Stimulated activated CD8-positive, alpha-beta memory T cell treated with anti-CD3 and anti-CD28 coated beads, Interleukin-15, amount 100 ng/mL, for 1 hour (primary cell): Measurements from ENCODE around the gene EPB41L5.
"Not testable (repeated sequence)": the region's sequence is repeated elsewhere in the genome, so short reads cannot be mapped to it uniquely, and the experiment has no call there.

Experiments
- DNase-seq: peaks from one replicate; pipeline ENCODE4 v3.0.0-alpha.2; 2020; ENCODE audit warnings: low read depth

EPB41L5 gene

DNA sequence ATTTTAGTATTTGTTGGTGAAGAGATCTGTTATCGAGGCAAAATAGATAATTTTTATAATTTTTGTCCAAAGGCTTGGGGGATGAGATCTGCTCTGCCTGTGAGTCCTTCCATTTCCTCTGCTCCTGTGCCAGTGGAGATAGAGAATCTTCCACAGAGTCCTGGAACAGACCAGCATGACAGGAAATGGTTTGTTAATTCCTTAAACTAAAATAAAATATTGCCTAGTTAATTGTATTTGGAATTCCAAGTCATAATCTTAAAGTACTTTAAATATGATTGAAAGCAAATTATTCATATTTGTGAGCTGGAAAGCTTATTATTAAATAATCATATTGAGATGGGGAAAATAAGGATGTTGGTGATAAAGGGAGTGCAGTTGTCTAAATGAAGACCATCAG, 87.8 kb downstream of the EPB41L5 start:
- no peak for DNase-seq

DNA sequence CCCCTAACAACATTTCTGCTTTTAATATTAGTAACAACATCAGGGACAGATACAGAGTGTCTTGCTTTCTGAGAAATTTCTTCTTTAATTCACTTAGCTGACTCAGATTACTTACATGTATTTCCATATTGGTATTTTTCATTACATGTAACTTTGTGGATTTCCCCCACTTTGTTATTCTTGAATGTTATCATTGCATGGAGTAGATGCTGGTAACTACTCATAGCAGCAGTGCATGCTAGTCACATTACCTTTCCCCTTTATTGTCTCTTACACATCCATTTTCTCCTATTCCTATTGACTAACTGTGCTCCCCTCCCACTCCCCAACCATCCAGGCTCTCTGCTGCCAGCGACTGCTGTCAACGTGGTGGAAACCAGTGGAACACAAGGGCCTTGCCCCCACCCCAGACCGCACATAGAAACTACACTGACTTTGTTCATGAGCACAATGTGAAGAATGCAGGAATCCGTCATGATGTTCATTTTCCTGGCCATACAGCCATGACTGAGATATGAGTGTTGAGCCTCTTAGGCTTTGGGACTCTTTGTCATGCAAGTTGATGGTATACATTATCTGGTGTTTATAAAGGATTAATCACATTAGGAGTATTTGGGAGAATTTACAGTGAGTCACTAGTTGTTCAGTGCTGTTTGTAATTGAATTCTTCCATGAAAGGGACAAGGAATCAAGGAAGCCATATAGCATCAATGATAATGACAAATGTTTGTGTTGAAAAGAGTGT, 91.0 kb downstream of the EPB41L5 start:
- DNase-seq, result no peak

DNA sequence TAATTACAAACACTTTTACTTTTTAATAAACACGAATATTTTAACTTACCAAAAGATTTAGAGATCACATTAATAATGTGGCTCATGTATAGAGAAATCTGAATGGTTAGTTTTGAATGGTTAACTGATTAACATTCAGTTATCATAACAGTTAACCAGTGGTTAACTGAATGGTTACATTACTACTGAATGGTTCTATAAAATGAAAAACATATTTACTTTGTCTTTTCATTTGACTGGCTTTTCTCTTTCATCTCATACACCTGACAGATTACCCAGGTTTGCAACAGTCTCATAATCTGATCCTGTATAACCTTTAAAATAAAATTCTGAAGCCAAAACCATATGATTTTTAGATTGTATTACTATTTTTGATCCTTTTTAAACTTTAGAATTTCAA, 91.9 kb downstream of the EPB41L5 start:
- DNase-seq, result no peak

DNA sequence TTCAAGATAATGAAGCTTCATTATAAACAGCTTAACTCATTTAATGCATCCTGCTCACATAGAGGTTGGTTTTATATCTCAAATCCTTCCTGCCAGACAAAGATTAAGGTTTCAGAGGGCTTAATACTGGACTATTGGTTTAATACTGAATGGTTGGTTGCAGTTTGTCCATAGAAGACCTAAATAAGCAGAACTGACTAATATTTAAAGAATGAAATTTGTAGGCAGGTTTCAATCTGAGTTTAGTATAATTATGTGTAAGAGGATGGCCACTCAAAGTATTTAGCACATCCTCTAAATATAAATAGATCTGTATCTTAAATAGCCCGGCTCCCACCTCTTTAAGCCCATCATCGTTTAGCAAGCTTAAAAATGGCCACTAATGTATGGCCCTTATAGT, 92.5 kb downstream of the EPB41L5 start:
- DNase-seq, result no peak

DNA sequence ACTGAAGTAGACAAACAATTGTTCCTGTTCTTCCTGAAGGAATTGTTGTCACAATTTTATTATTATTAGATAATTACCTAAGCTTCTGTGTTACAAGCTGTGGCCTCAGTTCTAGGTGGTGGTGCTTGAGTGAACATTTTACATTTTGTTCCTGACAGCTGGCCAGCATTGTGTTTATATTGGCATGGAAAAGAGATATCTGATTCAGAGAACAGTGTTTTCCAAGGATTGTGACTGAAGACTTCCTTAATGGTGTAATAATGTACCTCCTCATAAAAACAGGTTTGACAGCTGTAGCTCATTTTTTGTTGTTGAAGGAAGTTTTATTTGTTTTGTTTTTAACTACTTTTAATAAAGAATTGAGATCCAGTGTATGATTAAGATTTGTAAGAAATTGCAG, 95.2 kb downstream of the EPB41L5 start:
- DNase-seq, result no peak

DNA sequence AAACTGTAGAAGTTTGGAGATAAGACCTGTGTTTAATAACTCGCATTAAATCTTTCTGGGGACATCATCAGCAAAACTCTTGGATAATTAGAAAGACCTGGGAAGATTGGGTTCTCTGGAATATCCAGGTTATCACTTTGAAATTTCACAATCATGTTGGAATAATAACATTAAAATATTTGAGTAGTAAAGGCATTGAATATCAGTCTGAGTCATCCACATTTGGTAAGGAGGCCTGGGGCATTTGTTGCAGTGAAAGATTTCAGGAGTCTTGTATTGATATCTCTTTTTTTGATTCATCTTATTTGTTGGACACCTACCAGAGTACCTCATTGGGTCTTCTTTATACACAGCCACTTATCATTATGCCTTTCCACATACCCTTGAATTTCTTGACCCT, 95.9 kb downstream of the EPB41L5 start:
- DNase-seq, result no peak

DNA sequence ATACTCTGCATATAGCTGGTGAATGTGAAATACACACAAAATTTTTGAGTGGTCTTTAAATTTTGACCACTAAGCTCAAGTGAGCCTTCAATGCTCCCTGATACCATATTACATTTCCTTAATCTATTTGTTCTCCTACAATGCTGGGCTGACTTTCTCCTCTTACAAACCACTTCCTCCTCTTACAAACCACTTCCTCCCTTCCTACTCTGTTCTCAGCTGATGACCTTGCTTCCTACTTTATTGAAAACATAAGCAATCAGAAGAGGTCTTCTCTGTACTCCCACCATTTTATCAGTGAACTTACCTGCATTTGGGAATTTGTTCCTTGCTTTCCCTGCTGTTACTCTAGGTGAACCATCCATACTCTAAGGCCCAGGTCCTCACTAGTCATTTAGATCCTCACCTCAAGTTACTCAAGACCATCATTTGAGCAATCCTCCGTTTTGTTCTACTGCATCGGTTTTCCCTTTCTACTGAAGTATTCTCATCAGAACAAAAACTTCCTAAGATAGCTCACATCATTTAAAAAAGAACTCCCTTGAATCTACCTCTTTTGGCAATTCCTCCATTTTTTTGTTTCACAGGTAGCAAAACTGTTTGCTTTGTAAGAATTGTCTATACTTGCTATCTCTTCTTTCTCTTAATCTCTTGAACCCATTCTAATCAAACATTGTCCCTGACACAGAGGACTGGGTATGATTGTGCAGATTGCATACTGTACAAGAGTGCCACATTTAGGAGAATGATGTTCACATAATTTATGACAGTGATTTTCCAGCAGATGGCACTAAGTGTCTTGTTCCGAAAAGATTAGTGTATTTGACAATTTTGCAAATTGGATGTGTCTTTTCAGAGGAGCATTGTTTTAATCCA, 96.5 kb downstream of the EPB41L5 start:
- no peak for DNase-seq

DNA sequence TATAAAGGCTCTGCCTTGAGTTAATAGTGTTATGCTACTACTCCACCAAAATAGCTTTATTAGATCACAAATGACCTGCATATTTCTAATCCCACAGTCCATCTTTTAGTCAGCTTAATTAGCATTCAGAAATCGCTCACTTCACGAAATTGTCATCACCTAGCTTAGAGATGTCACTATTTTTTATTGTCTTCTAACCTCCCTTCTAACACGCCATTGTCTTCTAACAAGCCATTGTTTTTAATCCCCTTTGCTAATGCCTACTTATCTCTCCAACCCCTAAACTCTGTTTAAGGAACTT, 97.1 kb downstream of the EPB41L5 start:
- DNase-seq, result no peak

DNA sequence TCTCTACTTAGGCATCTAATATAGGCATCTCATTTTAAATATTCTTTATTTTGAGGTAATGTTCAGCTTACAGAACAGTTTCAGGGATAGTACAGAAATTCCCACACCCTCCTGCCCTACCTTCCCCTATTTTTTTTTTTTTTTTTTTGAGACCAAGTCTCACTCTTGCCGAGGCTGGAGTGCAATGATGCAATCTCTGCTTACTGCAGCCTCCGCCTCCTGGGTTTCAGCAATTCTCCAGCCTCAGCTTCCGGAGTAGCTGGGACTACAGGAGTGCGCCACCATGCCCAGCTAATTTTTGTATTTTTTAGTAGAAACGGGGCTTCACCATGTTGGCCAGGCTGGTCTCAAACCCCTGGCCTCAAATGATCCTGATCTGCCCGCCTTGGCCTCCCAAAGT, 97.6 kb downstream of the EPB41L5 start:
- no peak for DNase-seq

DNA sequence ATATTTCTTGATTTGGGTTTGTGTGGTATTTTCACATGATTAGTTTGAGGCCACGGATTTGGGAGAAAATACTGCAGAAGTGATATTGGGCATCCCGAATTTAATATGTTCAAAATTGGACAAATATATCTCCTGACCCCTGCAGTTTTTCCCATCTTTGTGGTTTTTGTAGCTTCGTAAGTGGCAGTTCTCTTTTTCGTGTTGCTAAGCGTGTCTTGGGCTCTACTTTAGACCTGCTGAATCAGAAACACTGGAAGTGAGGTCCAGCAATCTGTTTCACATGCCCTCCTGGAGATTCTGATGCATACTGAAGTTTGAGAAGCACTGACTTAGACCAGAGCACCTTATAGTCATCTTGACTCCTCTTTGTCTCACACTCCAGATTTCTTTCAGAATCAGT, 98.3 kb downstream of the EPB41L5 start:
- no peak for DNase-seq

DNA sequence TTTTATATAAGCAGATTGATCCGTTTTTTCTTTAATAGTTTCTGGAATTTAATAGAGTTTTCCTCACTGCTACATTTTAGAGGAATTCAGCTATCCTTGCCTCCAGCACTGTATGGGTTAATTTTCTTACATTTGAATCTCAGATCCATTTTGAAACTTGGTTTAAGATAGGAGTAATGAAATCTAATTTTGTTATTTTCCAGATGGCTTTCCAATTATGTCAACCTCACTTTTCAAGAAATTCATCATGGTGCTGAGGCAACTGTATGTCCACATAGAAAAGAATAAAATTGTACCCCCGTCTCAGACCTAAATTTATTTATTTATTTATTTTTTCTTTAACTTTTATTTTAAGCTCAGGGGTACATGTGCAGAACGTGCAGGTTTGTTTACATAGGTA, 105.1 kb downstream of the EPB41L5 start:
- DNase-seq, result no peak

DNA sequence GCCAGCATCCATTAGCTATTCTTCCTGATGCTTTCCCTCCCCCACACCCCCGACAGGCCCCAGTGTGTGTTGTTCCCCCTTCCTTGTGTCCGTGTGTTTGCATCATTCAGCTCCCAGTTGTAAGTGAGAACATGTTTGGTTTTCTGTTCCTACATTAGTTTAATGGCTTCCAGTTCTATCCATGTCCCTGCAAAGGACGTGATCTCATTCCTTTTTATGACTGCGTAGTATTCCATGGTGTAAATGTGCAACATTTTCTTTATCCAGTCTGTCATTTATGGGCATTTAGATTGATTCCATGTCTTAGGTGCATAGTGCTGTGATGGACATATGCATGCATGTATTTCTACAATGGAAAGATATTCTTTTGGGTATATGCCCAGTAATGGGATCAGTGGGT, 105.6 kb downstream of the EPB41L5 start:
- DNase-seq, result no peak

DNA sequence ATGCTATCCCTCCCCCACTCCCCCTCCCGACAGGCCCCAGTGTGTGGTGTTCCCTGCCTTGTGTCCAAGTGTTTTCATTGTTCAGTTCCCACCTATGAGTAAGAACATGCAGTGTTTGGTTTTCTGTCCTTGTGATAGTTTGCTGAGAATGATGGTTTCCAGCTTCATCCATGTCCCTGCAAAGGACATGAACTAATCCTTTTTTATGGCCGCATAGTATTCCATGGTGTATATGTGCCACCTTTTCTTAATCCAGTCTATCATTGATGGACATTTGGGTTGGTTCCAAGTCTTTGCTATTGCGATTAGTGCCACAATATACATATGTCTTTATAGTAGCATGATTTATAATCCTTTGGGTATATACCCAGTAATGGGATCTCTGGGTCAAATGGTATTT, 108.5 kb downstream of the EPB41L5 start:
- not testable (repeated sequence) for DNase-seq

DNA sequence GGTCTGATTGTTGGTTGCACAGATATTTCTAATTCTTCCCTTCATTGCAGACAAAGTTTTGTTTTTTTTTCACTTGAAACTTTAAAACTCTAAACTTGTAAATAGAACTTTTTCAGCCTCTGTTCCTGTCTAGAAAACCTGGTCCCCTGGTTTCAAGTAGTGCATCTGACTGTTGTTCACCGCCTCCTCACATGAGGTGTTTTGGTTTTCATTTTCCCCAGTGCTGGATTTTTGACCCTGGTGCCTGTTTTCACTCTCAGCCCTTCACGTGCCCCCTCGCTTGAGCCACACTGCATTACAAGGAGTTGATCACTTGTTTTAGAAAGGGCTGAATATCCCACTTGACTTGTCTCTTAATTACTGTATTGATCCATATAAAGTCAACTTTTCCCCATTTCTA, 110.2 kb downstream of the EPB41L5 start:
- no peak for DNase-seq

DNA sequence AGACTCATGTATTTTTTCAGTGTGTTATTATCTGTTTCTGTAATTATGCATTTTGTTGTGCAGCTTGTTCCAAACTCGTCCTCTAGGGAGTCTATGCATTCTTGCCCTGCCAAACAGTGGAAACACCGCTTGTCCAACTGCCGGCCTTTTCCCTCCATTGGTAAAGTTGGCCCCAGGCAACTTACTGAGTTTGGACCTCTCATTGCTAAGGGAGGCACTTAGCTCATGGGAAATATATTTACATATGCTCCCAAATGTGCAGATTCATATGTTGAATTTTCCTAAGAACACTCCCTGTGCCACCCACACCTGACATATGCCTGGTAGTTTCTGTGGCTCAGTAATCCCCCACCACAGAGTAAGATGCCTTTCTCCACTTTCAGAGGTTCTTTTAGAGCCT, 112.3 kb downstream of the EPB41L5 start:
- DNase-seq, result no peak

DNA sequence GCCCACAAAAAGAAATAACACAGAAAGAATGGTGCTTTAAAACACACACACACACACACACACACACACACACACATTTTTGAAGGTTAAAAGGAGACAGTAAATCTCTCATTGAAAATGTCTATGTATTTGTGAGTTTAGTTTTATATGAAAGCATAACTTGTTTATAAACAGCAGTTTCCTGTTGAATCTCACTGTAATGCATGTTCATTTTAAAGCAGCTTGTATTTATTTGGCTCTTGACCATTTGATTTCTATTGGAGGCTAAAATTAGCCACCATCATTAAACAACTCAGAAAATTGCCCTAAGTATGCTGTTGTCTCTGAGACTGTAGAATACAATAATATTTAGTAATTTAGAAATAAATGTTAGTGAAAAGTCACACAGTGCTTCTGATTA, 115.3 kb downstream of the EPB41L5 start:
- DNase-seq, result no peak

DNA sequence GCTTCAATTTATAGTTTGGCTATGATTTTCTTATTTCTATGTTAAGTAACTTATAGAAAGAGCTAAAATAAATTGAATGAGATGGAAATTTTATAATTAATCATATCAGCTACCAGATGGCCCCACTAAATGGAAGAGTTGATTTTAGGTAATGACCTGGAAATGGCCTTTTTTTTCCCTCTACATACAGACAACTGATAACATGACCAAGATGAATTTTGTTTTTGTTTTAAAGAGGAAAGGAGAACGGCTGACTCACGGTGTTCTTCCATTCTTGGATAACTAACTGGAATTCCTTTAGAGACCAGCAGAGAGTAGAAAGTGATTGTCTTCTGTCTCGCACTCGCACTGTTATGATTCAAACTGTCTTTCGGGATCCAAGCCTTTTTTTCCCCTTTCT, 119.3 kb downstream of the EPB41L5 start:
- DNase-seq, result no peak

DNA sequence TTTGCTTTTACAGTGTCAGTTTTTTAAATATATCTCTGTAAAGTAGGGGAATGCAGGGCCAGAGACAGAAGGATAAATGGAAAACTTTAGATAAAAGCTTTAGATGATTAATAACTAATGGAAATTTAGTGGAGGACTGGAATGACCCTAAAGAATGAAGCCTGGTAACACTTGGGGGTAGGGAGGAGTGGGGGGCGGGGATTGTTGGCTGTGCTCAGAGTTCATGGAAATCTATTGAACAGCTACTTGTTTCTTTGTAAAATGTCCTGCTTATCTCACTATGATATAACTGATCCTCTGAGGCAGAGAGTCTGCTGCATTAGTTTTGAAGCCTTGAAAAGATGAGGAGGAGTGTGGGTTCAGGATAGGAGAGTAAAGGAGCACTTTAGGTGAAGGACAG, 119.8 kb downstream of the EPB41L5 start:
- no peak for DNase-seq

DNA sequence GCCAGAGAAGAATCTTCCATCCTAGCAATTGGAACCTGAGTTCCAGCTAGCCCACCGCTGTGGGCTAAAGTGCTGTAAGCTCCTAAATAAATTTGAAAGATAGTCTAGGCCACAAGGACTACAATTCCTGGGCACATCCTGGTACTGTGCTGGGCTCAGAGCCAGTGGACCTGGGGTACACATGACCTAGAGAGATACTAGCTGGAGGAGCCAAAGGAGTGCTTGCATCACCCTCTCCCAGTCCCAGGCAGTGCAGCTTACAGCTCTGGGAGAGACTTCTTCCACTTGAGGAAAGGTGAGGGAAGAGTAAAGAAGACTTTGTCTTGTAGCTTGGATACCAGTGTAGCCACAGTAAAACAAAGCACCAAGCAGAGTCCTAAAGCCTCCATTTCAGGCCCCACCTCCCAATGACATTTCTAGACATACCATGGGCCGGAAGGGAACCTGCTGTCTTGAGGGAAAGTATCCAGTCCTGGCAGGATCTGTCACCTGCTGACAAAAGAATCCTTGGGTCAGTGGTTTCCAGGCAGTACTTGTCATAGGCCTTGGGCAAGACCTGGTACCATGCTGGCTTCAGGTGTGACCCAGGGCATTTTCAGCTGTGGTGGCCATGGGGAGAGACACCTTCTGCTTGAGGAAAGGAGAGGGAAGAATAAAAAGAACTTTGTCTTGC, 120.8 kb downstream of the EPB41L5 start:
- no peak for DNase-seq

DNA sequence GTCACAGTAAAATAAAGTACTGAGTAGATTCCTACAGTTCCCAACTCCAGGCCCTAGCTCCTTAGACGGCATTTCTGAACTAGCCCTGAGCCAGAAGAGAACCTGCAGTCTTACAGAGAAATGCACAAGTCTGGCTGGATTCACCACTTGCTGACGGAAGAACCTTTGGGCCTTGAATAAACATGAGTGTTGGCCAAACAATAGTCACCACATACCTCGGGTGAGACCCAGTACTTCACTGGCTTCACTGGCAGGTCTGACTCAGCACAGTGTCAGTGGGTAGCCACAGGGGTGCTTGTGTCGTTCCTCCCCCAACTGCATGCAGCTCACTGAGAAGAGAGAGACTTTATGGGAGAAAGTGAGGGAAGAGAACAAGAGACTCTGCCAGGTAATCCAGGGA, 121.4 kb downstream of the EPB41L5 start:
- DNase-seq, result no peak

DNA sequence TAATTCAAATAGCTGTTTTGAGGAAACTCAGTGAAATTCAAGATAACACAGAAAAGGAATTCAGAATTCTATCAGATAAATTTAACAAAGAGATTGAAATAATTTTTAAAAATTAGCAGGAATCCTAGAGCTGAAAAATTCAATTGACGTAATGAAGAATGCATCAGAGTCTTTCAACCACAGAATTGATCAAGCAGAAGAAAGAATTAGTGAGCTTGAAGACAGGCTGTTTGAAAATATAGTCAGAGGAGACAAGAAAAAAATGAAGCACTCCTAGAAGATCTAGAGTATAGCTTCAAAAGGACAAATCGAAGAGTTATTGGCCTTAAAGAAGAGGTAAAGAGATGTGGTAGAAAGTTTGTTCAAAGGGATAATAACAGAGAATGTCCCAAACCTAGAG, 122.1 kb downstream of the EPB41L5 start:
- DNase-seq, result not testable (repeated sequence)

DNA sequence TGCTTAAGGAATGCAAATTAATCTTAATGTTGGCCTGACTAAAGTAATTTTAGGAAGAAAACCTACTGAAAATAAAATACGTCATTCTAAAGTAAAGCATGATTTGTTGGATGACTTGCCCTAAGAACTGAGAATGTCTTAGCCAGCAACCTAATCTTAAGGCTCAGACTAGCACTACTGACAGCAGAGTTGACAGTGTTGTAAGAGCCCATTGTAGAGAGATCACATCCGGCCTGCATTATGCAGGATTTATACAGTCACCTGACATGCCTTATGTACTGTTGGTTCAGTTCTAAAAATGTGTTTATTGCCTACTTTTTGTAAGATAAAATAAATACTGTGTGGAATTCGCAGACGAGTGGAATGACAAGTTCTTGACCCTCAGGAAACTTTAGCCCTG, 128.0 kb downstream of the EPB41L5 start:
- no peak for DNase-seq
